K562 (cell line): ENCODE results near the gene CHPF. TPM values are rescaled to one million over a fixed set of nuclear protein-coding genes. Genes with fewer than 3 reads are reported as not detected.
A peak's percentile ranks its signal among the peaks of the same experiment; 100 is the strongest.

Experiments
- CBX3 ChIP-seq, 2 experiments: IDR thresholded peaks; 1 replicate in 1 of 2; 2 replicates in 1 of 2; pipeline ENCODE4 v1.6.1; 2012; ENCODE audit warnings: inconsistent platforms in 2 of 2, low read length in 2 of 2, borderline replicate concordance in 1 of 2, control low read depth in 1 of 2
- DIDO1 ChIP-seq: fragments of 450-650 bp; IDR thresholded peaks from 2 replicates; pipeline ENCODE4 v1.6.1; 2016; ENCODE audit warnings: low read depth, missing biosample characterization, missing genetic modification characterization
- FOXA3 ChIP-seq, 2 experiments: fragments of 450-650 bp in 1 of 2; sonication (generic) in 1 of 2; formaldehyde crosslinking; IDR thresholded peaks in 1 of 2; conservative IDR thresholded peaks in 1 of 2; 2 replicates each; pipeline versions ENCODE4 v1.4.0 to v1.8.0; 2020 to 2022; ENCODE audit warnings: mild to moderate bottlenecking in 2 of 2, missing genetic modification reagents in 1 of 2
- FOXM1 ChIP-seq, 2 experiments: fragments of 450-650 bp in 1 of 2; sonication (generic) in 1 of 2; formaldehyde crosslinking in 1 of 2; IDR thresholded peaks; 2 replicates each; pipeline versions ENCODE4 v1.6.1 to v1.9.0; 2017 to 2022; ENCODE audit warnings: low read depth in 2 of 2, mild to moderate bottlenecking in 2 of 2, missing genetic modification reagents in 1 of 2, moderate library complexity in 1 of 2
- HNRNPUL1 ChIP-seq: fragments of 200-400 bp; formaldehyde crosslinking; IDR thresholded peaks from 2 replicates; pipeline ENCODE4 v1.6.1; 2017; ENCODE audit warnings: low read length
- L3MBTL2 ChIP-seq: fragments of 450-650 bp; IDR thresholded peaks from 2 replicates; pipeline ENCODE4 v1.6.1; 2016; ENCODE audit warnings: mild to moderate bottlenecking, moderate library complexity
- MYC ChIP-seq, 2 experiments: fragments of 250-450 bp in 1 of 2; sonication (Bioruptor Pico) in 1 of 2; IDR thresholded peaks; 2 replicates each; pipeline versions ENCODE4 v1.5.1 to v1.6.1; 2012 to 2021; ENCODE audit warnings: low read depth in 2 of 2, borderline replicate concordance in 1 of 2, improper control_type of control experiment in 1 of 2, low read length in 1 of 2, mild to moderate bottlenecking in 1 of 2, moderate library complexity in 1 of 2
- NCOA6 ChIP-seq: fragments of 450-650 bp; IDR thresholded peaks from 2 replicates; pipeline ENCODE4 v1.6.1; 2017; ENCODE audit warnings: mild to moderate bottlenecking
- YY1 ChIP-seq, 3 experiments: IDR thresholded peaks; 2 replicates each; pipeline ENCODE4 v1.6.1; 2011; ENCODE audit warnings: low read length in 2 of 3, mild to moderate bottlenecking in 2 of 3, moderate library complexity in 2 of 3, borderline replicate concordance in 1 of 3, control low read depth in 1 of 3, low read depth in 1 of 3; ENCODE audit not compliant: insufficient read depth in 3 of 3, insufficient replicate concordance in 2 of 3, control insufficient read depth in 1 of 3, insufficient read length in 1 of 3; ENCODE audit errors: extremely low read depth in 1 of 3
- ZNF165 ChIP-seq: fragments of 250-450 bp; sonication (Bioruptor Pico); IDR thresholded peaks from 2 replicates; pipeline ENCODE4 v1.4.0; 2020; ENCODE audit warnings: borderline replicate concordance
- ZNF445 ChIP-seq: fragments of 250-450 bp; sonication (Bioruptor Pico); IDR thresholded peaks from 2 replicates; pipeline ENCODE4 v1.4.0; 2020; ENCODE audit warnings: low read depth, mild to moderate bottlenecking, moderate library complexity
- polyA plus RNA-seq, 8 experiments: library from polyadenylated mRNA; depleted of rRNA in 4 of 8; stranded (reverse) in 5 of 8; unstranded in 3 of 8; fragments of >200 nt; fragmentation: Nextera tagmentation in 2 of 8; fragmentation: Illumina TruSeq in 1 of 8; extraction: Ambion mirVana in 2 of 8; extraction: Trizol in 1 of 8; gene quantifications; 2 replicates each; pipeline versions ENCODE4 v1.2.1 to v1.2.3, GENCODE V29; 2011 to 2014; ENCODE audit warnings: inconsistent platforms in 1 of 8, missing spikeins in 1 of 8
- total RNA-seq, 7 experiments: library from RNA; depleted of rRNA in 6 of 7; stranded (reverse); fragments of >200 nt in 6 of 7; fragmentation: Illumina TruSeq in 2 of 7; extraction: Trizol in 2 of 7; gene quantifications; 2 replicates each; pipeline versions ENCODE4 v1.2.1 to v1.2.3, GENCODE V29; 2011 to 2021; ENCODE audit warnings: low replicate concordance in 1 of 7
- TF ChIP-seq, protein P1 (sequence below): sonication (generic); IDR thresholded peaks from 2 replicates; pipeline ENCODE4 v1.6.1; 2016
- TF ChIP-seq, protein P2 (sequence below), 2 experiments: fragments of 450-650 bp in 1 of 2; sonication (generic) in 1 of 2; formaldehyde crosslinking in 1 of 2; IDR thresholded peaks; 2 replicates each; pipeline versions ENCODE4 v1.7.1 to v1.9.0; 2016 to 2022; ENCODE audit warnings: inconsistent platforms in 1 of 2, mild to moderate bottlenecking in 1 of 2, missing genetic modification reagents in 1 of 2

Gene CHPF
- total and polyA plus RNA-seq, 9 of the 15 experiments (the other 6 are each of a cell fraction or from before 2014, with no cell fraction given): 0.15 to 57.2 (median 7.9) TPM

DNA sequence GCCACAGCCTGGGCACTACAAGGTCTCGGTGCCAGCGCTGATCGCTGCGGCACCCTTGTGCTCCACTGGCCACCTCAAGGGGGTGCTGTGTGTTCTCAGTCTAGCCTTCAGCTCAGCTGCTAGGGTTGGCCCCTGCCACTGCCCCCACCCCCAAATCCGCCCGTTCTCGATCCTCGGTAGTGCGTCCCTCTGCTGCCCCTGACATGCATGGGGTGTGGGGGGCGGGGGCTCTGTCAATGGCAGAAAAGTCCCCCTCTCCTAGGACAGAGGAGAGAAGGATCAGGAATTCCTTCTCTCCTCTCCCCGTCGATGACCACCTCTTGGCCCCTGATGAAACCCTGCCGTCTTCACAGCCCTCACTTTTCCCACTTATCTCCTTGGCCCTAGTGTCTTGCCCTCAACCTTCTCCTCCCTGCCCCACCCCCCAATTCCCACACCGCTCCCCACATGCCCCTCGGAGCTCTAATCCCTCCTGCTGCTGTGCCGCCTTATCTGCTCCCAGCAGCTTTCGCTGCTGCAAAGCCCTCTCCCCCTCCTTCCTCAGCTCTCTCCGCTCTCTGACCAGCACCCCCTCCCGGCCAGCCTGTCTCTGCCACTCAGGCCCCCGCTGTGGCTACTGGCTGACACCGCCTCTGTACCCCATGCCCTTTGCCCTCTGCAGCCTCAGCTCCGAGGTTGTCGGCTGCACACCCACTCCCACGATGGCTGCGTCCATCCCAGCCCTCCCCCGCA lies 33.7 kb downstream of the CHPF start (continued):
- TF ChIP-seq YY1 (IDR thresholded peaks at IDR 0.05; ENCODE audit: borderline replicate concordance in 1 of 3, control insufficient read depth in 1 of 3, extremely low read depth in 1 of 3, insufficient read depth in 3 of 3, insufficient read length in 1 of 3, insufficient replicate concordance in 2 of 3, low read depth in 1 of 3, low read length in 2 of 3): peak in 1 of 3 experiments; percentile 8
- TF ChIP-seq ZNF445 (CRISPR knock-in tag): no peak
- TF ChIP-seq, protein P1, sequence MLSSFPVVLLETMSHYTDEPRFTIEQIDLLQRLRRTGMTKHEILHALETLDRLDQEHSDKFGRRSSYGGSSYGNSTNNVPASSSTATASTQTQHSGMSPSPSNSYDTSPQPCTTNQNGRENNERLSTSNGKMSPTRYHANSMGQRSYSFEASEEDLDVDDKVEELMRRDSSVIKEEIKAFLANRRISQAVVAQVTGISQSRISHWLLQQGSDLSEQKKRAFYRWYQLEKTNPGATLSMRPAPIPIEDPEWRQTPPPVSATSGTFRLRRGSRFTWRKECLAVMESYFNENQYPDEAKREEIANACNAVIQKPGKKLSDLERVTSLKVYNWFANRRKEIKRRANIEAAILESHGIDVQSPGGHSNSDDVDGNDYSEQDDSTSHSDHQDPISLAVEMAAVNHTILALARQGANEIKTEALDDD: no peak
- TF ChIP-seq HNRNPUL1: no peak
- no peak for TF ChIP-seq DIDO1 (tag)
- no peak for TF ChIP-seq FOXA3 (CRISPR knock-in tag; conservative IDR thresholded peaks at IDR 0.05 in 1 of 2, IDR thresholded peaks at IDR 0.05 in 1 of 2)
- TF ChIP-seq CBX3 (IDR thresholded peaks at IDR 0.05; ENCODE audit: borderline replicate concordance in 1 of 2, low read length in 2 of 2): no peak
- TF ChIP-seq ZNF165 (CRISPR knock-in tag): no peak
- TF ChIP-seq MYC (IDR thresholded peaks at IDR 0.05; ENCODE audit: low read depth, low read length): peak; percentile 74
- no peak for TF ChIP-seq MYC (CRISPR knock-in tag; IDR thresholded peaks at IDR 0.05; ENCODE audit: borderline replicate concordance, low read depth)
- peak; percentile 83 for TF ChIP-seq FOXM1 (IDR thresholded peaks at IDR 0.05; ENCODE audit: low read depth)
- TF ChIP-seq FOXM1 (CRISPR knock-in tag; IDR thresholded peaks at IDR 0.05; ENCODE audit: low read depth): no peak
- TF ChIP-seq, protein P2, sequence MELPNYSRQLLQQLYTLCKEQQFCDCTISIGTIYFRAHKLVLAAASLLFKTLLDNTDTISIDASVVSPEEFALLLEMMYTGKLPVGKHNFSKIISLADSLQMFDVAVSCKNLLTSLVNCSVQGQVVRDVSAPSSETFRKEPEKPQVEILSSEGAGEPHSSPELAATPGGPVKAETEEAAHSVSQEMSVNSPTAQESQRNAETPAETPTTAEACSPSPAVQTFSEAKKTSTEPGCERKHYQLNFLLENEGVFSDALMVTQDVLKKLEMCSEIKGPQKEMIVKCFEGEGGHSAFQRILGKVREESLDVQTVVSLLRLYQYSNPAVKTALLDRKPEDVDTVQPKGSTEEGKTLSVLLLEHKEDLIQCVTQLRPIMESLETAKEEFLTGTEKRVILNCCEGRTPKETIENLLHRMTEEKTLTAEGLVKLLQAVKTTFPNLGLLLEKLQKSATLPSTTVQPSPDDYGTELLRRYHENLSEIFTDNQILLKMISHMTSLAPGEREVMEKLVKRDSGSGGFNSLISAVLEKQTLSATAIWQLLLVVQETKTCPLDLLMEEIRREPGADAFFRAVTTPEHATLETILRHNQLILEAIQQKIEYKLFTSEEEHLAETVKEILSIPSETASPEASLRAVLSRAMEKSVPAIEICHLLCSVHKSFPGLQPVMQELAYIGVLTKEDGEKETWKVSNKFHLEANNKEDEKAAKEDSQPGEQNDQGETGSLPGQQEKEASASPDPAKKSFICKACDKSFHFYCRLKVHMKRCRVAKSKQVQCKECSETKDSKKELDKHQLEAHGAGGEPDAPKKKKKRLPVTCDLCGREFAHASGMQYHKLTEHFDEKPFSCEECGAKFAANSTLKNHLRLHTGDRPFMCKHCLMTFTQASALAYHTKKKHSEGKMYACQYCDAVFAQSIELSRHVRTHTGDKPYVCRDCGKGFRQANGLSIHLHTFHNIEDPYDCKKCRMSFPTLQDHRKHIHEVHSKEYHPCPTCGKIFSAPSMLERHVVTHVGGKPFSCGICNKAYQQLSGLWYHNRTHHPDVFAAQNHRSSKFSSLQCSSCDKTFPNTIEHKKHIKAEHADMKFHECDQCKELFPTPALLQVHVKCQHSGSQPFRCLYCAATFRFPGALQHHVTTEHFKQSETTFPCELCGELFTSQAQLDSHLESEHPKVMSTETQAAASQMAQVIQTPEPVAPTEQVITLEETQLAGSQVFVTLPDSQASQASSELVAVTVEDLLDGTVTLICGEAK (IDR thresholded peaks at IDR 0.05): no peak
- TF ChIP-seq, protein P2 (CRISPR knock-in tag; IDR thresholded peaks at IDR 0.05): peak; percentile 44; the same call in 1 of the 2 replicates
- peak; percentile 85 for TF ChIP-seq L3MBTL2
- TF ChIP-seq NCOA6: peak; percentile 84
